Thyroid gland (tissue), 4 donors: Measurements from ENCODE around the gene ST3GAL2. TPM values are rescaled to one million over a fixed set of nuclear protein-coding genes. Genes with fewer than 3 reads are reported as not detected.
A peak's percentile ranks its signal among the peaks of the same experiment; 100 is the strongest.

Experiments used
- DNase-seq, 2 donors: peaks; one replicate each; pipeline ENCODE4 v3.0.0-alpha.2; 2019
- H3K27ac ChIP-seq, 3 donors: fragments of 200-600 bp; sonication (generic); 1 replicate in 2 of 3; 2 replicates in 1 of 3; pipeline ENCODE4 v1.5.1; 2016 to 2019; ENCODE audit warnings: mild to moderate bottlenecking in 1 of 3, moderate library complexity in 1 of 3
- H3K27me3 ChIP-seq: fragments of 200-600 bp; sonication (generic); one replicate; pipeline ENCODE4 v1.5.1; 2019
- H3K36me3 ChIP-seq, 2 donors: fragments of 200-600 bp; sonication (generic); one replicate each; pipeline ENCODE4 v1.5.1; 2016 to 2019
- H3K4me1 ChIP-seq, 2 donors: fragments of 200-600 bp; sonication (generic); one replicate each; pipeline ENCODE4 v1.5.1; 2017 to 2019
- H3K4me3 ChIP-seq, 3 donors: fragments of 200-600 bp; sonication (generic); replicated peaks in 1 of 3; 1 replicate in 2 of 3; 2 replicates in 1 of 3; pipeline ENCODE4 v1.5.1; 2016; ENCODE audit warnings: mild to moderate bottlenecking in 1 of 3
- H3K9me3 ChIP-seq: fragments of 200-600 bp; sonication (generic); one replicate; pipeline ENCODE4 v1.5.1; 2017
- CTCF ChIP-seq, 6 experiments: fragments of 200-600 bp in 3 of 6; fragments of 450-650 bp in 3 of 6; sonication (generic) in 3 of 6; IDR thresholded peaks; one replicate each; pipeline ENCODE4 v1.5.1; 2016 to 2019; ENCODE audit warnings: antibody characterized with exemption in 6 of 6, mild to moderate bottlenecking in 2 of 6, inconsistent platforms in 1 of 6, moderate library complexity in 1 of 6
- POLR2A ChIP-seq, 2 donors: fragments of 450-650 bp; IDR thresholded peaks; one replicate each; pipeline ENCODE4 v1.6.1; 2017; ENCODE audit warnings: antibody characterized with exemption in 2 of 2, mild to moderate bottlenecking in 2 of 2, moderate library complexity in 1 of 2
- WGBS, 2 donors: methylation state at CpG; one replicate each; pipeline ENCODE4 v1.1.5; 2017; 5-methylcytosine and 5-hydroxymethylcytosine counted together
- intact Hi-C: fragments of 100-400 bp; cut with DNase I; formaldehyde crosslinking; loops from one replicate; pipeline ENCODE4 v1.15.1; 2023
- total RNA-seq, 4 donors: library from RNA; depleted of rRNA; stranded (reverse); fragments of >200 nt; gene quantifications; one replicate each; pipeline ENCODE4 v1.2.3, GENCODE V29; 2016

Gene ST3GAL2
- total RNA-seq, 4 donors from 2014 or later, result 11.2 to 17.4 (median 11.8) TPM

GRCh38 chr16:70429888-70430666 lies 8.8 kb downstream of the ST3GAL2 start:
- H3K4me1 ChIP-seq, result peaks cover 61 to 79% of the 10 kb centered on the region in 2 donors
- TF ChIP-seq POLR2A (IDR thresholded peaks at IDR 0.05) (peak in 1 of 2 donors; percentile 13), CTCF (IDR thresholded peaks at IDR 0.05) (no peak)
- 63 to 65% methylated on average over 4 of the region's 5 CpGs for WGBS, 2 donors
- no peaks in the 10 kb centered on the region for H3K27me3 ChIP-seq
- no peak overlapping the region for H3K4me3 ChIP-seq
- intact Hi-C loops, result no loop called here
- peak overlapping the region; percentile 33 to 96 (median 84) for H3K27ac ChIP-seq
- DNase-seq, result peak; percentile 78 to 80
- H3K9me3 ChIP-seq, result no peaks in the 10 kb centered on the region
- no peaks in the 10 kb centered on the region for H3K36me3 ChIP-seq

GRCh38 chr16:70428178-70428998 lies 10.5 kb downstream of the ST3GAL2 start:
- peak overlapping the region; percentile 79 to 93 (median 83) for H3K27ac ChIP-seq
- no peaks in the 10 kb centered on the region for H3K36me3 ChIP-seq
- 26 to 39% methylated on average over 6 to 9 of the region's 9 CpGs for WGBS, 2 donors
- intact Hi-C loops, result no loop called here
- H3K9me3 ChIP-seq, result no peaks in the 10 kb centered on the region
- no peak overlapping the region for H3K4me3 ChIP-seq
- TF ChIP-seq CTCF (IDR thresholded peaks at IDR 0.05) (no peak), POLR2A (IDR thresholded peaks at IDR 0.05) (no peak)
- DNase-seq, result peak; percentile 98 to 99
- H3K4me1 ChIP-seq, result peaks cover 44 to 65% of the 10 kb centered on the region in 2 donors
- no peaks in the 10 kb centered on the region for H3K27me3 ChIP-seq

- Histone ChIP-seq H3K9me3 (no peaks in the 10 kb centered on the region), H3K27ac (peak overlapping the region; percentile 79 to 93 (median 83)), H3K36me3 (no peaks in the 10 kb centered on the region), H3K27me3 (no peaks in the 10 kb centered on the region), H3K4me3 (no peak overlapping the region), H3K4me1 (peaks cover 38 to 59% of the 10 kb centered on the region in 2 donors)
- WGBS, 2 donors, result 41 to 46% methylated on average over 4 of the region's 4 CpGs
- DNase-seq, result no peak
- intact Hi-C loops, result no loop called here
- TF ChIP-seq POLR2A (IDR thresholded peaks at IDR 0.05), result no peak
- no peak for TF ChIP-seq CTCF (IDR thresholded peaks at IDR 0.05)
Observed at GRCh38 chr16:70427786-70428177, 11.1 kb downstream of the ST3GAL2 start.

- Histone ChIP-seq H3K4me3 (no peak overlapping the region), H3K27me3 (no peaks in the 10 kb centered on the region), H3K36me3 (no peaks in the 10 kb centered on the region), H3K27ac (no peak overlapping the region), H3K4me1 (peaks cover 0 to 15% of the 10 kb centered on the region in 2 donors), H3K9me3 (no peaks in the 10 kb centered on the region)
- no peak for DNase-seq
- intact Hi-C loops, result no loop called here
- WGBS, 2 donors, result 77 to 96% methylated on average over 4 of the region's 4 CpGs
- TF ChIP-seq CTCF (IDR thresholded peaks at IDR 0.05), result no peak
- no peak for TF ChIP-seq POLR2A (IDR thresholded peaks at IDR 0.05)
Observed at GRCh38 chr16:70422543-70422942, 16.4 kb downstream of the ST3GAL2 start.
